Activated T-cell treated with anti-CD3 and anti-CD28 coated beads, Interleukin-2, amount 50 U/mL, for 72 hours (primary cell): ENCODE measurements around the gene PRIM1. TPM values are rescaled to one million over a fixed set of nuclear protein-coding genes. Genes with fewer than 3 reads are reported as not detected.
A peak's percentile ranks its signal among the peaks of the same experiment; 100 is the strongest.
"Not testable (repeated sequence)": the region's sequence is repeated elsewhere in the genome, so short reads cannot be mapped to it uniquely, and the experiment has no call there.

Experiments used
- ATAC-seq, 2 donors: fragments of 150-1000 bp; cut with Tn5 transposase; replicated peaks in 1 of 2; 2 replicates each; pipeline ENCODE4 v1.10.0; 2021; ENCODE audit warnings: moderate library complexity in 2 of 2, mild to moderate bottlenecking in 1 of 2
- DNase-seq, 2 donors: peaks; one replicate each; pipeline ENCODE4 v3.0.0; 2021 to 2022; ENCODE audit warnings: mixed read lengths in 1 of 2
- H3K27ac Mint-ChIP-seq: one replicate; pipeline ENCODE4 v1.8.0; 2022; ENCODE audit warnings: mild to moderate bottlenecking, moderate library complexity, mixed read lengths
- H3K27me3 Mint-ChIP-seq: one replicate; pipeline ENCODE4 v1.8.0; 2022; ENCODE audit warnings: low read depth, mixed read lengths
- H3K36me3 Mint-ChIP-seq, 2 donors: one replicate each; pipeline ENCODE4 v1.8.0; 2022; ENCODE audit warnings: mixed read lengths in 2 of 2, mild to moderate bottlenecking in 1 of 2; ENCODE audit not compliant: insufficient read depth in 2 of 2
- H3K4me1 Mint-ChIP-seq: one replicate; pipeline ENCODE4 v1.8.0; 2022; ENCODE audit warnings: low read depth, mixed read lengths
- H3K4me3 Mint-ChIP-seq, 2 donors: one replicate each; pipeline ENCODE4 v1.8.0; 2022; ENCODE audit warnings: mild to moderate bottlenecking in 2 of 2, mixed read lengths in 2 of 2, moderate library complexity in 2 of 2
- H3K9me3 Mint-ChIP-seq, 2 donors: one replicate each; pipeline ENCODE4 v1.8.0; 2022; ENCODE audit warnings: mixed read lengths in 2 of 2
- total RNA-seq, 2 donors: library from RNA; stranded (reverse); gene quantifications; one replicate each; pipeline ENCODE4 v1.2.3, GENCODE V29; 2022

PRIM1 gene
- total RNA-seq, 2 donors from 2014 or later = 84.5 to 96.4 TPM

DNA sequence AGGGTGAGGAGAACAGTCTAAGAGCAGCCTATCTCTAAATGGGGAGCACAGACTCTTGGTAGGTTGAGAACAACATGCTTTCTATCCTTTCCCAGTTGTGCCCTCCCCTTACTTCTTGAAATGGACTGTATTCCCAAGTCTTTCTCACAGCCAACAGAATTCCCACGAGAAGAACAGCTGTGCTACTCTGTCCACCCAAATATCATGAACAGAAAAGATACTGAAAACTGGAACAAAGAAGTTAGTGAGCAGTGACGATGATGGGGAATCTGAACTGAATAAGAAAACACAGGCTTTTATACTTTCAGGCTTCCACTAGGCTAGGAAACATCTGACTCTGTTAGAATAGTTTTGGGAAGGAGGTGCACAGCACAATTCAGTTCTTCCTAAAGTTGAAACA, 30.4 kb downstream of the PRIM1 start:
- Mint-ChIP-seq H3K27me3 (no peaks in the 10 kb centered on the region), H3K36me3 (peaks cover 32 to 66% of the 10 kb centered on the region in 2 donors), H3K27ac (peak overlapping the region; percentile 94), H3K9me3 (no peaks in the 10 kb centered on the region), H3K4me3 (peak overlapping the region; percentile 96 to 98), H3K4me1 (peaks cover 77% of the 10 kb centered on the region)
- DNase-seq = no peak
- ATAC-seq = no peak

DNA sequence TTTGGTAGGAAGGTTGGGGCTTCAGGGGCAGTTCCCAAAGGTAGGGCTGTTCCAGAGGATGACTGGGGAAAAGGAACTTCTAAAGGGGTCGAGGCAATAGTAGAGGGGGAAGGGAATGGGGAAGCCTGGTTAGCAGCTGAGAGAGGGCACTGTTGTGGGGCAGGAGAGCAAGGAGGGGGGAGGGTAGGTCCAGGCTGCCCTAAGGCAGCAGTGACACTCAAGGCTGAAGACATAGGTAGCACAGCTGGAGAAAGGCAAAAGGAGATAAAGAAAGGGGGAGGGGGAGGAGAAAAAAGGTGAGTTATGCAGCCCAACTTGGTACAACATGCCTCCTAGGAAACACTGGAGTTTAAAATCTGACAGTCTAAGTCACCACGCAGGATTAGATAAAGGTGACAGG, 30.9 kb downstream of the PRIM1 start:
- no peak for ATAC-seq

DNA sequence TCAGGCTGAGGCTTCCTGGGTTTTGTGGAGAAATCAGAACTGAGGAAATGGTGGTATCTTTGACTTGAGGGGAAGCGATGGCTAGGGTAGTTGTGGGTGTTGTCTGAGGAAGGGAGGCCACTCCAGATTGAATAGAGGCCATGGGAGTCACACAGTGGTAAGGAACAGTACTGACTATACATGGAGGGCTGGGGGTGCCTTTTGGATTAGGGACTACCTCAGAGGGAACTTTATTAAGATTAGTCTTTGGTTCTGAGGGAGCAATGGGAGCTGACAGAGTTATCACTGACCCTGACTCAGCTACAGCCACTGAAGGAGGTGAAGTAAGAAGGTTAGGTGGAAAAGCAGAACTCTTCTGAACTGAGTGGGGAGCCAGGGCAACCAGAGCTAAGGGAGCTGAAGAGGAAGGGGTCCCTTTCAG, 31.4 kb downstream of the PRIM1 start:
- Mint-ChIP-seq H3K27me3 (no peaks in the 10 kb centered on the region), H3K9me3 (no peaks in the 10 kb centered on the region), H3K4me1 (peaks cover 78% of the 10 kb centered on the region), H3K36me3 (peaks cover 36 to 70% of the 10 kb centered on the region in 2 donors), H3K27ac (peak overlapping the region; percentile 94), H3K4me3 (peak overlapping the region; percentile 96 to 98)
- no peak for ATAC-seq
- no peak for DNase-seq

More for the DNA sequence above, 30.9 kb downstream of the PRIM1 start:
- Mint-ChIP-seq H3K4me1 (peaks cover 78% of the 10 kb centered on the region), H3K9me3 (no peaks in the 10 kb centered on the region), H3K36me3 (peaks cover 33 to 66% of the 10 kb centered on the region in 2 donors), H3K27me3 (no peaks in the 10 kb centered on the region), H3K4me3 (peak overlapping the region; percentile 96 to 98), H3K27ac (peak overlapping the region; percentile 94)
- DNase-seq = no peak

DNA sequence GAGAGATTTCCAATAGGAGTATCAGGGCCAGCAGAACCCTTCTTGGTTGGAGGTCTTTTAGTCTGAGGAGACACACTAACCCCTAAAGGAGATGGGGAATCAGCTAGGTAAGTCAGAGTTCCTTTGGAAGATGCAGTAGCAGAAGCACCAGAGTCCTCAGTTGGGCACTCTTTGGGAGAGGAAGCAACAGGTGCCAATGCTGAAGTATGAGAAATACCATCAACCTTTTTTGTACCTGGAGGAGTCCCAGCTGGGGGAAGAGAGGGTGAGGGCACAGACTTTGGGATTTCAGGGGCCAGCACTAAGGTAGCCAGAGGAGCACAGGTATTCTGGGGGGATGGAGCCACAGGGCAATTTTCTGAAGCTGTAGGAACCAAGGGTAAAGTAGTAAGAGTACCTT, 33.1 kb downstream of the PRIM1 start:
- peak overlapping the region; percentile 94 for H3K27ac Mint-ChIP-seq
- H3K36me3 Mint-ChIP-seq = peaks cover 33 to 67% of the 10 kb centered on the region in 2 donors
- H3K9me3 Mint-ChIP-seq = no peaks in the 10 kb centered on the region
- ATAC-seq (no peak), DNase-seq (no peak)
- H3K27me3 Mint-ChIP-seq = no peaks in the 10 kb centered on the region
- H3K4me3 Mint-ChIP-seq = peak overlapping the region; percentile 31 to 96
- peaks cover 80% of the 10 kb centered on the region for H3K4me1 Mint-ChIP-seq

DNA sequence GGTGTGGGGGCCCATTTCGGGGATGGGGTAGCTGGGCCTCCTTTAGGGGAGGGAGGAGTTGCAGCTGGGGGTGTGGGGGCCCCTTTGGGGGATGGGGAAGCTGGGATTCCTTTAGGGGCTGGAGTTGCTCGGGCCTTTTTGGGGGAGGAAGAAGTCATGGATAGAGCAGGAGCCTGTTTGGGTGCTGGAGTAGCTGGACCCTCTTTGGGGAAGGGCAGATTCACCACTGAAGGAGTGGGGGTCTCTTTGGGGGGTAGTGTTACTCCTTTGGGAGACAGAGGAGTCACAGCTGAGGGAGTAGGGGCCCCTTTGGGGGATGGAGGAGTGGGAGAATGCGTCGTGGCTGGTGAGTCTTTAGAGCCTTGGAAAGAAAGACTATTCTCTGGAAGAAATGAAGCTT, 33.5 kb downstream of the PRIM1 start:
- Mint-ChIP-seq H3K9me3 (no peaks in the 10 kb centered on the region), H3K36me3 (peaks cover 32 to 66% of the 10 kb centered on the region in 2 donors), H3K27me3 (no peaks in the 10 kb centered on the region), H3K4me1 (peaks cover 77% of the 10 kb centered on the region), H3K4me3 (peak overlapping the region; percentile 31 to 96), H3K27ac (peak overlapping the region; percentile 94)
- ATAC-seq (no peak), DNase-seq (no peak)

DNA sequence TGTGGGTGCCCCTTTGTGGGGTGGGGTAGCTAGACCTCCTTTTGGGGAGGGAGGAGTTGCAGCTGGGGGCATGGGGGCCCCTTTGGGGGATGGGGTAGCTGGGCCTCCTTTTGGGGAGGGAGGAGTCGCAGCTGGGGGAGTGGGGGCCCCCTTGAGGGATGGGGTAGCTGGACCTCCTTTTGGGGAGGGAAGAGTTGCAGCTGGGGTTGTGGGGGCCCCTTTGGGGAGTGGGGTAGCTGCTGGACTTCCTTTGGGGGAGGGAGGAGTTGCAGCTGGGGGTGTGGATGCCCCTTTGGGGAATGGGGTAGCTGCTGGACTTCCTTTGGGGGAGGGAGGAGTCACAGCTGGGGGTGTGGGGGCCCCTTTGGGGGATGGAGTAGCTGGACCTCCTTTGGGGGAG, 34.0 kb downstream of the PRIM1 start:
- H3K4me3 Mint-ChIP-seq = no peak overlapping the region
- peaks cover 72% of the 10 kb centered on the region for H3K4me1 Mint-ChIP-seq
- H3K36me3 Mint-ChIP-seq = peaks cover 32 to 62% of the 10 kb centered on the region in 2 donors
- no peaks in the 10 kb centered on the region for H3K27me3 Mint-ChIP-seq
- ATAC-seq (no peak), DNase-seq (no peak)
- H3K27ac Mint-ChIP-seq = no peak overlapping the region
- no peaks in the 10 kb centered on the region for H3K9me3 Mint-ChIP-seq

DNA sequence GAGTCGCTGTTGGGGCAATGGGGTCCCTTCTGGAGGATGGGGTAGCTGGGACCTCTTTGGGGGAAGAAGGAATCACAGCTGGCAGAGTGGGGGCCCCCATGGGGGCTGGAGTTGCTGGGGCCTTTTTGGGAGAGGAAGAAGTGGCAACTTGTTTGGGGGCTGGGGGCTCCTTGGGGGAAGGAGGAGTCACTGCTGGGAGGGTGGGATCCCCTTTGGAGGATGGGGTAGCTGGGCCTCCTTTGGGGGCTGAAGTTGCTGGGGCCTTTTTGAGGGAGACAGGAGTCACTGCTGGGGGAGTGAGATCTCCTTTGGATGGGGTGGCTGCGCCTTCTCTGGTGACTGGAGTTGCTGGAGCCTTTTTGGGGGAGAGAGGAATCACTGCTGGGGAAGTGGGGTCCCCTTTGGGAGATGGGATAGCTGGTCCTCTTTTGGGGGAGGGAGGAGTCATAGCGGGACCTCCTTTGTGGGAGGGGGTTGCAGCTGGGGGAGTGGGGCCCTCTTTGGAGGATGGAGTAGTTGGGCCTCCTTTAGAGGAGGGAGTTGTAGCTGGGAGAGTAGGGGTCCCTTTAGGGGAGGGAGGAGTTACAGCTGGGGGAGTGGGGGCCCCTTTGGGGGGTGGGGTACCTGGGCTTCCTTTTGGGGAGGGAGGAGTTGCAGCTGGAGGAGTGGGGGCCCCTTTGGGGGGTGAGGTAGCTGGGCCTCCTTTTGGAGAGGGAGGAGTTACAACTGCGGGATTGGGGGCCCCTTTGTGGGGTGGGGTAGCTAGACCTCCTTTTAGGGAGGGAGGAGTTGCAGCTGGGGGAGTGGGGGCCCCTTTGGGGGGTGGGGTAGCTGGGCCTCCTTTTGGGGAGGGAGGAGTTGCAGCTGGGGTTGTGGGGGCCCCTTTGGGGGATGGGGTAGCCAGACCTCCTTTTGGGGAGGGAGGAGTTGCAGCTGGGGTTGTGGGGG, 34.9 kb downstream of the PRIM1 start:
- Mint-ChIP-seq H3K36me3 (peaks cover 29 to 65% of the 10 kb centered on the region in 2 donors), H3K27me3 (no peaks in the 10 kb centered on the region), H3K4me1 (peaks cover 63% of the 10 kb centered on the region), H3K27ac (peak overlapping the region; percentile 67), H3K4me3 (peak overlapping the region in 1 of 2 donors; percentile 25), H3K9me3 (no peaks in the 10 kb centered on the region)
- no peak for ATAC-seq
- DNase-seq = no peak

DNA sequence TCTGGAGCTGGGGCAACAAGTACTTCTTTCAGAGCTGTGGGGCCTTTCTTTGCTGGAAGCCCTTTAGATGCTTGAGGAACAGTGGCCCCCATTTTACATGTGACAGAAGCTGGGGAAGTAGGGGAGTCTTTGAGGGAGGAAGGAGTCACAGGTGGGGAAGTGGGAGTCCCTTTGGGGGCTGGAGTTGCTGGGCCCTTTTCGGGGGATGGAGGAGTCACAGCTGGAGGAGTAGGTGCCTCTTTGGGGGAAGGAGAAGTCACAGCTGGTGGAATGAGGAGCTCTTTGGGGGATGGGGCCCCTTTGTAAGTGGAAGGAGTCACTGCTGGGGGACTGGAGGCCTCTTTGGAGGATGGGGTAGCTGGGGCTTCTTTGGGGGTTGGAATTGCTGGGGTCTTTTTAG, 35.7 kb downstream of the PRIM1 start:
- no peaks in the 10 kb centered on the region for H3K27me3 Mint-ChIP-seq

DNA sequence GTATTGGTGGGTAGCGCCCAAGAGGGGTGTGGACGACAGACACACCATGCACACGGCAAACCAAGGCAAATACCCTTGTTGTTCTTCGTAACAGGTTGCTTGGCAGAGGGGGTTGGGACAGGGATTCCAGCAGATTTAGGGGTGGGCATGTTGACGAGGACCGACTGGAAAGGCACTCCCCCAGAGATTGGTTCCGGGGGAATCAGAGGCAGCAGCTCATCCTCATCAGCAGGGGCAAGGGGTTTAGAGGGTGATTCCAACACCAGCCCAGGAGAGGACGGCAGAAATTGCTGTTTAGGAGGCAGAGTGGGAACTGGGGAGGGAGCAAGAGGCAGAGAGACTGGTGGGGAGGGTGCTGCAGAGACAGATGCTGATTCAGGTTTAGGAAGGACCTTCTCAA, 36.3 kb downstream of the PRIM1 start:
- no peak overlapping the region for H3K4me3 Mint-ChIP-seq

More for the DNA sequence above, 35.7 kb downstream of the PRIM1 start:
- peaks cover 27 to 61% of the 10 kb centered on the region in 2 donors for H3K36me3 Mint-ChIP-seq
- H3K4me1 Mint-ChIP-seq = peaks cover 55% of the 10 kb centered on the region
- DNase-seq (no peak), ATAC-seq (no peak)
- H3K4me3 Mint-ChIP-seq = peak overlapping the region; percentile 7
- H3K27ac Mint-ChIP-seq = peak overlapping the region; percentile 67
- no peaks in the 10 kb centered on the region for H3K9me3 Mint-ChIP-seq

DNA sequence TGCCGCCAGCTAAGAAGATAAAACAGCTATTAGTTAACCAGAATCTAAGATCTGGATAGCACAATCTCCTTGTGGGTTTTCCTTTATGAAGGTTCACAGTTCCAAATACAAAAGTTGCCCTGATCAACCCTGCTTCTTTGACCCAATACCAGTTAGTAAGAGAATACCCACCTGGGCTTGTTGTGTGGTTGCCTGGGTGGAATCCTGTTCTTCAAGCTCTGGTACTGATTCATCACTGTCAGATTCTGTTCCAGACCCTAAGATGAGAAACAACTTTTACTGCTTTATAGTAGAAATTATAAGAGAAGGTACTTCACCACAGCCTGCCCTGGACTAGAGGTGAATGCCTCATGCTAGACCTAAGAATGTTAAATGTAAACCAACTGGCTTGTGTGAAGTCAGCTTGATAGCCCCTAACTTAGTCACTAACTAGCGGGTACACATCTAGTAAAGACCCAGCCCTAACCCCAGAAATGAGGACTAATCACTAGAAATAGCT, 37.6 kb downstream of the PRIM1 start:
- ATAC-seq (no peak), DNase-seq (no peak)
- H3K27ac Mint-ChIP-seq = peak overlapping the region; percentile 83

More for the DNA sequence above, 36.3 kb downstream of the PRIM1 start:
- peaks cover 23 to 57% of the 10 kb centered on the region in 2 donors for H3K36me3 Mint-ChIP-seq
- no peaks in the 10 kb centered on the region for H3K9me3 Mint-ChIP-seq
- H3K27me3 Mint-ChIP-seq = no peaks in the 10 kb centered on the region
- ATAC-seq (no peak), DNase-seq (no peak)
- H3K4me1 Mint-ChIP-seq = peaks cover 48% of the 10 kb centered on the region
- H3K27ac Mint-ChIP-seq = peak overlapping the region; percentile 67

DNA sequence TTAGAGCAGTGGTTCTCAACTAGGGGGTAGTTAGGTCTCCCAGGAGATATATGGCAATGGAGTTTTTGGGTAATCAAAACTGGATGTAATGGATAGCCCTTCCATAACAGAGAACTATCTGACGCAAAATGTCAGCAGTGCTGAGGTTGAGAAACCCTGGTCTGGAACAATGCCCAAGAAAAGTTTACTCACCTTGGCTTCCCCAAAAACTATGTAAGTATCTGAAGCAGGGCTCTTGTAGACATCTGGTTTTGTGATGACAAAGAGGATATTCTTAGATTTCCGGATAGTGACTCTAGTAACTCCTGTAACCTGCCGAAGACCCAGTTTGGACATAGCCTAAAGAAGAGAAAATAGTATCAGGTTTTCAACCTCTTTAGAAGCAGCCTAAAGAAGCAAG, 38.8 kb downstream of the PRIM1 start:
- no peak for ATAC-seq
- Mint-ChIP-seq H3K4me3 (no peak overlapping the region), H3K27ac (no peak overlapping the region), H3K9me3 (no peaks in the 10 kb centered on the region), H3K4me1 (peaks cover 25% of the 10 kb centered on the region), H3K36me3 (peaks cover 9 to 35% of the 10 kb centered on the region in 2 donors), H3K27me3 (no peaks in the 10 kb centered on the region)
- DNase-seq = no peak

More for the DNA sequence above, 37.6 kb downstream of the PRIM1 start:
- no peak overlapping the region for H3K4me3 Mint-ChIP-seq
- H3K27me3 Mint-ChIP-seq = no peaks in the 10 kb centered on the region
- peaks cover 35% of the 10 kb centered on the region for H3K4me1 Mint-ChIP-seq
- H3K36me3 Mint-ChIP-seq = peaks cover 12 to 44% of the 10 kb centered on the region in 2 donors
- H3K9me3 Mint-ChIP-seq = no peaks in the 10 kb centered on the region

DNA sequence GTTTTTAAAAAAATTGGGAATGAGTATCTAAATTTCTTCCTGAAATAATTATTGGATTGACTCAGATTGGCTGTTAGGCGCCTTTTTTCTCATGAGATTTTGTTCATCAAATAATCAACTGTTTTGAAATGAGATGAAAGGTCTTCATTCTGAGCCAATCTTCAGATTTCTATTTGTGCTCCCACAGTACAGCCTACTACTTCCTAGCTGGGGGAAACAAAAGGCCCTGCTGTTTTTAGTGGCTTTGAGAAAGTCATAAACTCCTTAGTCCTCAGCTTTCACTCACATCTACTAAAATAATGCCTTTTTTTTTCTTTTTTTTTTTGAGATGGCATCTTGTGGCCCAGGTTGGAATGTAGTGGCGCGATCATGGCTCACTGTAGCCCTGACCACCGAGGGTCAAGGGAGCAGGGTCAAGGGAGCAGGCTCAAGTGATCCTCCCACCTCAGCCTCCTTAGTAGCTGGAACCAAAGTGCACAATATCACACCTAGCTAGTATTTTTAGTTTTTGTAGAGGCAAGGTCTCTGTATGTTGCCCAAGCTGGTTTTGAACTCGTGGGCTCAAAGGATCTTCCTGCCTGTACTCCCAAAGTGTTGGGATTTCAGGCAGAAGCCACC, 42.3 kb downstream of the PRIM1 start:
- no peak for DNase-seq
- H3K9me3 Mint-ChIP-seq = no peaks in the 10 kb centered on the region
- peaks cover 5% of the 10 kb centered on the region for H3K4me1 Mint-ChIP-seq
- H3K27me3 Mint-ChIP-seq = no peaks in the 10 kb centered on the region
- peak; percentile 20 to 25 for ATAC-seq
- H3K36me3 Mint-ChIP-seq = peaks cover 4 to 20% of the 10 kb centered on the region in 2 donors
- no peak overlapping the region for H3K27ac Mint-ChIP-seq
- no peak overlapping the region for H3K4me3 Mint-ChIP-seq

DNA sequence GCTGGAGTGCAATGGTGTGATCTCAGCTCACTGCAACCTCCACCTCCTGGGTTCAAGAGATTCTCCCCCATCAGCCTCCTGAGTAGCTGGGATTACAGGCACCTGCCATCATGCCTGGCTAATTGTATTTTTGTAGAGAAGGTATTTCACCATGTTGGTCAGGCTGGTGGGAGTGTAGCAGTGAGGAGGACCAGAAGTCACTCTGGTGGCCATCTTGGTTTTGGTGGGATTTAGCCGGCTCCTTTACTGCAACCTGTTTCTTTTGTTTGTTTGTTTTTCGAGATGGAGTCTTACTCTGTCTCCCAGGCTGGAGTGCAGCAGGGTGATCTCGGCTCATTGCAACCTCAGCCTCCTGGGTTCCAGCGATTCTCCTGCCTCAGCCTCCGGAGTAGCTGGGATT, 47.6 kb downstream of the PRIM1 start:
- not testable (repeated sequence) for H3K4me3 Mint-ChIP-seq, ATAC-seq, H3K27ac Mint-ChIP-seq, H3K27me3 Mint-ChIP-seq, H3K9me3 Mint-ChIP-seq, DNase-seq, H3K36me3 Mint-ChIP-seq, H3K4me1 Mint-ChIP-seq
